OCI-LY7 (cell line): ENCODE data around the gene PAAF1.

Experiments used
- CTCF ChIP-seq: fragments of 200-600 bp; sonication (generic); conservative IDR thresholded peaks from 2 replicates; pipeline ENCODE4 v1.5.1; 2014; ENCODE audit warnings: mild to moderate bottlenecking, antibody characterized with exemption, low read length, moderate library complexity, mixed read lengths
- EZH2phosphoT487 ChIP-seq: fragments of 200-600 bp; sonication (generic); IDR thresholded peaks from 2 replicates; pipeline ENCODE4 v1.6.1; 2018; ENCODE audit warnings: low read depth, borderline replicate concordance, mild to moderate bottlenecking, mixed run types, antibody characterized with exemption, low read length, moderate library complexity, mixed read lengths

- TF ChIP-seq CTCF: no peak
- no peak for TF ChIP-seq EZH2phosphoT487
Observed at GRCh38 chr11:73851046-73851764, 25.6 kb upstream of the PAAF1 start.
